Umbilical cord (tissue), 2 donors: Measurements from ENCODE around the gene NTNG2. TPM values are rescaled to one million over a fixed set of nuclear protein-coding genes. Genes with fewer than 3 reads are reported as not detected.

ENCODE experiments used
- DNase-seq: peaks from one replicate; pipeline ENCODE4 v3.0.0-alpha.2; 2015; ENCODE audit warnings: low spot score
- total RNA-seq: library from RNA; depleted of rRNA; stranded (reverse); fragments of >200 nt; gene quantifications from one replicate; pipeline ENCODE4 v1.2.3, GENCODE V29; 2014; ENCODE audit warnings: low replicate concordance; ENCODE audit not compliant: insufficient read depth

NTNG2 gene
- total RNA-seq, 1 donor from 2014 or later: 3.9 TPM

DNA sequence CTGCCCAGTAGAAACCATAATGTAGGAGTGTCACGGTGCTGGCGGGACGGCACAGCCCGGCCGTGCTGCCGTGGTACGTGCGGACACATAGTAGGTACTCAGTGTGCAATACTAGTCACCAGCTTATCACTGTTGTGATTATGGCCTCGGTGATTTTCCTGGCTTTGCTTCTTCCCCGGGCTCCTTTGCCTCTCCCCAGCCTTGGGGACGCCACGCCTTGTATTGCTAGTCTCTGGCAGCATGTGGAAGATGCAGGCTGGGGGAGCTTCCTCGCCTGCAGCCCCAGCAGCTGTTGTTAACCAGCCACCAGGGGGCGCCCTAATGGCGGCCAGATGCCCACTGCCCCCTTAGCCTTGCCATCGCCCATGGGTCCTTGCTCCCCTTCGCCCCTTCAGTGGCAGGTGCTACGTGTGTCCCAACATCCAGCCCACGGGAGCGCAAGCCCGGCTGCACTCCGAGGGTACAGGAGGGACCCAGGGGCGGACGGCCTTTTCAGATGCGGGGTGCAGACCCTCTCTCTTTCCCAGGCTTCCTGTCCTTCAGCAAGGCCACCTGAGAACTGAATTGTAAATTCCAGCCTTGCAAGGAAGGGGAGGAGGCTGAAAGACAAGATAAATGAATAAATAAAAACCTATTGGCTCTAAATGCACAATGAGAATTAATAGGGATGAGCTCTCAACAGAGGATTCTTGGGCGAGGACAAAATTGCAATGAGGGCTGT, 8.0 kb downstream of the NTNG2 start:
- DNase-seq: no peak

DNA sequence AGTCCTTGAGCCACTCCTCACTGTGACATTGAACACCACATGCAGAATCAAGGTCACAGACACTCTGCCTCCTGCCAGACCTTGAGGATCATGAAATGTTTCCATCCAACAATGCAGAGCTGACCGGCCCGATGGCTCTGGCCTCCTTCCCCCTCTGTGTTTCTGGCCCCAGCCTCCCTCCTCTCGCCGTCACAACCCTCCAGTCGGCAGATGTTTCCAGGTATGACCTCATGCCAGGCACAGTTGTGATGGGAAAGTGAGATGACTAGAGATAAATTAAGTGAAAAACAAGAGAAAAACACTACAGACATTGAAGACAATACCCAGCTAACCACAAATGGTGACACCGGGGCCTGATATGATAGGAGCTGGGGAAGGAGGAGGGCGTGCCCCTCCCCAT, 9.8 kb downstream of the NTNG2 start:
- DNase-seq: no peak

DNA sequence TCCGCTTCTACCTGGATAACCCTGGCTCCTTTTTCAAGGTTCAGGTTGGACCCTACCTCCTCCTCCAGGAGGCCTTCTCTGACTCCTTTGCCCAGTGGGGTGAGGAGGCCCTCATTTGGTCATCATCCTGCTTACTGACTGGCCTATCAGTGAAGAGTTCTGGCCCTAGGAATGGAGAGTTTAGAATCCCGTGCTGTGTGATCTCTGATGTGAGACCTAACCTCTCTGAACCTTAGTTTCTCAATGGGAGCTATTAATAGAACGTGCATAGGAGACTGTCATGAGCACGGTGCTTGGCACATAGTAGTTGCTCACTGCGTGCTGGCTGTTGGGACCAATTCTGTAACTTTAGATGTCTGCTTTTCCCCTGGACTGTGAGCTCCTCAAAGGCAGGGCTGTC, 10.3 kb downstream of the NTNG2 start:
- no peak for DNase-seq

DNA sequence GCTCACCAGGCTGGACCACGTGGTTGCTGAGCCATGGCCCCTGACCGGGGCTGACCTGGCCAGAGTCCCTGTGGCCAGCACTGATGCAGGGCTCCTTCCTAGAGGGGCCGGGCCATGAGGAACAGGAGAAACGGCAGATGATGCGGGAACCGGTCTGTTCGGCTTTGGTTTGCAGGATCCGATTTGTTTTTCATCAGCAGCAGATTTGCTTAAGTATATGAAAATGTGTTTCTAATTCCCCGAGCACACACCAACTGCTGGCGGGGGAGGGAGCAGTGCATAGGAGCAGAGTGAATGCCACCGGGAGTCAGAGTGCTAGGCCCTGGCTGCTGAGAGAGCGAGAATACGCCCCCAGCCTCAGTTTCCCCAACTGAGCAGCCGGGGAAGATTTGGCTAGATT, 13.6 kb downstream of the NTNG2 start:
- no peak for DNase-seq

DNA sequence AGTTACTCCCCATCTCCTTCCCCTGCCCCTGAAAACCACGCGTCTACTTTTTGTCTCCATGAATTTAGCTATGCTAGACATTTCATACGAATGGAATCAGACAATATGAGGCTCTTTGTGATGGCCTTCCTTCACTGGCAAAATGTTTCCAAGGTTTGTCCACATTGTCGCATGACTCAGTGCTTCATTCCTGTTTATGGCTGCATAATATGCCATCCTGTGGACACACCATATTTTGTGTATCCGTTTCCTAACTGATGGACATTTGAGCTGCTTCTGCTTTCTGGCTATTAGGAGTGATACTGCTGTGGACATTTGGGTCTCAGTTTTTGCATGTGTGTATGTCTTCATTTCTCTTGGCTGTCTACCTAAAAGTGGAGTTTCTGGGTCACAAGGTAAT, 14.5 kb downstream of the NTNG2 start:
- DNase-seq: no peak

DNA sequence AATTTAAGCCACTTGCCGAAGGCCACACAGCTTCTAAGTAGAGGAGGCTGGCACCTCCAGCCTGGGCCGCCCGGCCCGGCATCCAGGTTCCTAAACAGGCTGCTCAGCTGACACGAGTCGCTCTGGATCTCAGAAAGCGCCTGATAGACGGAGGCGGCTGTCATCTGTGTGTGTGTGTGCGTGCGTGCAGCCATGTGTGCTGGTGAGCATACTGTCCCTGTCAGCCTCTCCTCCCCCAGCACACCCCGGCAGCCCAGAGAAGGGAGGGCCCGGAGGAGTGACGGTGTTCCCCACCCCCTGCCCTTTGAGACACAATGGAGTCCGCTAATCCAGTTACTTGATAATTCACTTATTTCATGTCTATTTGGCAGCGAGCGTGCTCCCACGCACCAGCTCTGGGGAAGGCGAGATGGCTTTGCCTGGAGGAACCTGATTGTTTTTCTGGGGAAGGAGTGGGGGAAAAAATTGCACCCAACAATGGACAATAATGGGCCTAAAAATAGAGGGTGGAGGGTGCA, 20.0 kb downstream of the NTNG2 start:
- no peak for DNase-seq

DNA sequence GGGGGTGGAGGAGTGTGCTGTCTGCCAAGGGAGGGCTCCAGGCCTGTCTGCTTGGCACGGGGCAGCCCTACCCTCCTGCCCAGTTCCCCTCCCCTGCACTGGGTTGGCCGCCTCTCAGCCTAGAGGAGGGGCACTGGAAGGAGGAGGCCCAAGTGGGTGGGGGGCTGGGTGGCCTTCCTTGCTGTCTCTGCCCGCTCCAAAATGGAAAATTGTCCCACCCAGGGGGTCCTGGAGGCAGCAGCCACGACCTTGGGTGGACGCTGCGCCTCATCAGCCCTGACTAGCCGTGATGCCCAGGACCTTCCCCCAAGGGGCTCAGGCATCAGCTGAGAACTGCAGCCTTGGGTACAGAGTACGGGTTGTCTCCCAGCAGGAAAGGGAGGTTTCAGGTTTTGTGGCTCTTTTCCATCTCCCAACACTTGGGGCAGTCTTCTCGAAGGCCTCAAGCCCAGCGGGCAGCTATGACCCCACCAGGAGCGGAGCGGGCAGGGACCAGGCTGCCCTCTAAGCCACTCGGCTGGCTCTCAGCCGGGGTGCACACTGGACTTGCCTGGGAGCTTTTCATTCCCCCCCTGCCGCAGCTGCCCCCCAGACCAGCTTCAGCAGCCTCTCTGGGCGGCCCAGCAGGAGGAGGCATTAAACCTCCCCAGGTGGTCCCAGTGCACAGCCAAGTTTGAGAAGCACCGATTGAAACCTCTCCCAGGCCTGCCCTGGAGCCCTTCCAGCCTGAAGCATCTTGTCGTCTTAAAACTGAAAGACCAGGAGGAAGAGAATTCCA, 20.6 kb downstream of the NTNG2 start:
- no peak for DNase-seq

DNA sequence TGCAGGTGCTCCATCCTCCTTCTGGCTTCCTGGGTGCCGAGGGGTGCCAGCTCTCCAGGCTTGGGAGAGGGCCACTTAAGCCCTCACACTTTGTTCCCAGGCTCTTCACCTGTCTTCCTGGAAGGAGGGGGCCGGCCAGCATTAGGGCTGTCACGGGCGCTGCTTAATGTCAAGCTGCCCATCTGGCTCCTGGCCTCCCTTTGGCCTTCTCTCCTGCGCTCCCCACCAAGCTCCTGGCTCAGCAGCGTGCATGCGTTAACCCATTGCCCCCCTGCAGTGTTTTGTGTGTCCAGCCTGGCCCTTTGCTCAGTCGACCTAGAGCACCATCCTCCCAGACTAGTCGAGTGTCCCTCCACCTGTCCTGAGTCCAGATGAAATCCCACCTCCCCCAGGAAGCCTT, 21.3 kb downstream of the NTNG2 start:
- DNase-seq: no peak

DNA sequence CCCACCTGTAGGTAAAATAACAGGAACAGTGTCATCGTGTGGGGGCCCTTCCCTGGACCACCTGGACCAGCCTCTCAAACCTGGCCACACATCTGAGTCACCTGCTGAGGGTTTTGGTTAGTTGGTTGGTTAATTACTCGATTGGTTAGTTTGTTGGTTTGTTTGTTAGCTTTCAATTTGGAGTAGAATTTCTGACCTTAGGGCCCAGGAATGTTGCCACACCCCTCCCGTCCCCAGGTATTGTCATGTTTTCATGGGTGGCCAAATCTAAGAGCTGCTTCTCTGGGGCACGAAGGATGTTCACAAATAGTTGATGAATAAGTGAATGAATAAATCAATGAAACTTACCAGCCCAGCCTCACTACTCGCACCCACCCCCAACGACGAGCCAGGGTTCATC, 21.9 kb downstream of the NTNG2 start:
- DNase-seq: no peak

DNA sequence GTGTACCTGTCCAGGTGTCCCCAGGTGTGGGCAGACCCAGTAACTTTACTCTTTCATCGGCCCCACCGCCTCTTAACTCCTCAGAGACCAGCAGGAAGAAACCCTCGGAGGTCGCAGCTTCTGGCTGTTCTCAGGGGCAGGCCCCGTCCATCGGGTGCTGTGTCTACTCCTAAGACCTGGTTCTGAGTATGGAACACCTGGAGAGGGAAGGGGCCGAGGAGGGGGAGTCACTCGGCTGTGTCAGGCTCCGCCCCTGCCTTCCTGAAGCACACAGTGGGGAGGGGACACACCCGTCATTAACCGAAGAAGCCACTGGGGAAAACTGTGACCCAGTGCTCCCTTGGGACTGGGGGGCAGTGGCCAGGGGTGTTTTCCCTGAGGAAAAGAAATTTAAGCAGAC, 22.3 kb downstream of the NTNG2 start:
- no peak for DNase-seq

DNA sequence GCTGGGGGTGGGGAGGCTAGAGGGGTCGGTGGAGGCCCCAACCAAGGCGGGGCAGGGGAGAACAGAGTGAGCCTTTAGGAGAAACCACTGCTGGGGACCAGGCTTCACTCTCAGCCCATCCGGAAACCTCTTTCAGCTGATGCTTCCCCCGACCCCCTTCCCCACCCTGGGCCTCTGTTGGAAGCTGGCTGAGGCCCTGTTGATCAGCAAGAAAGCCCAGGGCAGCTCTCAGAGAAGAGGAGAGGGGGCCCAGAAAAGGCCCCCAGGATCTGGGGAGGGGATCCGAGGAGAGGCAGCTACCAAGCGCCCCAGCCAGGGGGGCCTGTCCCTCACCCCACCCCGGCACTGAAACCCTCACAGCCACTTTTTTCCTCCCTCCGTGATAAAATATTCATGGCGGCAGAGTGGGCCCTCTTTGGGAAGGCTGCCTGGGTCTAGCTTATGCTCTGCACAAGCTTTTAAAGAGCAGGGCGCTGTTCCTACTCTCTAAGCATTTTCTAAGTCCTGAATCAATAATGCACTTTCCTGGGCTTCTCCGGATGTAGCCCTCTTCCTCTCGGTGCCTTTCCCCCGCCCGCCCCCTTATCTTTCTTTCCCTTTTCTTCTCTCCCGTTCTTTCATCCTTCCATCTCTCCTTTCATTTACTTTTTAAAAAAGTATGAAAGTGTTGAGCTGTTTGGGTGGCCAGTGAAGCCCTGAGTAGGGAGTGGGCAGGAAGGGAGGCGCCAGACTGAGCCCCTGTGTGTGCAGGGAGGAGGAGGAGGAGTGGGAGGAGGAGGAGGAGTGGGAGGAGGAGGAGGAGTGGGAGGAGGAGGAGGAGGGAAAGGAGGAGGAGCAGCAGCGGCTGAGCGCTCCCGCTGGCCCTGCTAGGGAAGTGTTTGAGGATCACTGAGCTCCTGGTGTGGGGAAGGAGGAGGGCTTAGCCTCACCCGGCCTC, 23.5 kb downstream of the NTNG2 start:
- DNase-seq: peak; percentile 49

DNA sequence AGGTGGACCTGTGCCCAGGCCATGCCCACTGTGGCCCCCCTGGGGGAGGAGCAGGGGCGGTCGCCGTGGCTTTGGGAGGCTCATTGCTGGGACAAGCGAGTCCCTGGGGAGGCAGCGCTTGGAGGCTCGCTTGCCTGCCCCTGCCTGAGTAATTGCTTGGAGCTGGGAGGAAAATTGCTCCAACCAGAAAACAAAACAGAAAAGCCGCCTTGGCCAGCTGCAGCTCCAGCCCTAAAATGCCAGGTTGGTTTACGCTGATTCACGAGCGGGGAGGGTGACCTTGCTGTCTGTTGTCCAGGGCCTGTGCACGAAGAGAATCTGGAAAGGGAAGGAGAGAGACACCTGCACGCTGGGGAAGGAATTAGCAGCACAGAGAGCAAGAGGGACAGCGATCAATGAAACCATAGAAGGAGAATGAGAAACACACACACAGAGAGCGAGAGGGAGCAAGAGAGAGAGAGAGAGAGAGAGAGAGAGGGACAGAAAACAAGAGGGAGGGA, 25.3 kb downstream of the NTNG2 start:
- DNase-seq: no peak

DNA sequence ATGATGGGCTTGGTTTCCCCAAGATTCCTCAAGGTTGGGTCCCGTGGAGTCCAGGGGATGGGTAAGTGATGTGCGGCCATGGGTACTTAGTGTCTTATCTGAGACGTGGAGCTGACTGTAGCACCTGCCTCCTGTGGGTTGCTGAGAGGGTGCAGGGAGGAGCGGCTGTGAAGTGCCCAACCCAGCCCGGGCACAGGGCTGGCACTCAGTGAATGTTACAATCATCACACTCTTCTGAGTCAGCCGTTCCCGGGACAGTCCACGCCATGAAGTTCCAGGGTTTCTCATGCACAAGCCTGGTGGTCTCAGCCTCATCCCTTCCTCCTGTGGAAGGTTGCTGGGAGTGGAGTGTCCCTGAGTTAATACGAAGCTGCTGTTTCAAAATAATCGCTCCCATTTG, 29.1 kb downstream of the NTNG2 start:
- no peak for DNase-seq

DNA sequence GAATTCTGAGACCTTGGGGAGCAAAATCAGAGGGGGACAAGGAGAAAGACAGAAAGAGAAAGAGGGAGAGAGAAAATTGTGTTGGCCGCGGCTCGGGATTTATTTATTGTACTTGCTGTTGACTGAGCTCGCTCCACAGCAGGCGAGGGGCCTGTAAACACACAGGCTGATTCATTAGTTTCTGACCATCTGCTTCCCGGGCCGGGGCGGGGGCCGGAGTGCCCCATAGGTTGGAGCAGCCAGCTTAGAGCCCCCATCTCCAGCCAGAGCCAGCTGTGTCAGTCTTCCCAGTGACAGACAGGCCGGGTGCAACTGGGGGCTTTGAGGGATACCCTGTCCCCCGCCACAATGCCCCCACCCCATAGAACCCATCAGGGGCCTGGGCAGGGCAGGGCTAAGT, 30.9 kb downstream of the NTNG2 start:
- DNase-seq: no peak

DNA sequence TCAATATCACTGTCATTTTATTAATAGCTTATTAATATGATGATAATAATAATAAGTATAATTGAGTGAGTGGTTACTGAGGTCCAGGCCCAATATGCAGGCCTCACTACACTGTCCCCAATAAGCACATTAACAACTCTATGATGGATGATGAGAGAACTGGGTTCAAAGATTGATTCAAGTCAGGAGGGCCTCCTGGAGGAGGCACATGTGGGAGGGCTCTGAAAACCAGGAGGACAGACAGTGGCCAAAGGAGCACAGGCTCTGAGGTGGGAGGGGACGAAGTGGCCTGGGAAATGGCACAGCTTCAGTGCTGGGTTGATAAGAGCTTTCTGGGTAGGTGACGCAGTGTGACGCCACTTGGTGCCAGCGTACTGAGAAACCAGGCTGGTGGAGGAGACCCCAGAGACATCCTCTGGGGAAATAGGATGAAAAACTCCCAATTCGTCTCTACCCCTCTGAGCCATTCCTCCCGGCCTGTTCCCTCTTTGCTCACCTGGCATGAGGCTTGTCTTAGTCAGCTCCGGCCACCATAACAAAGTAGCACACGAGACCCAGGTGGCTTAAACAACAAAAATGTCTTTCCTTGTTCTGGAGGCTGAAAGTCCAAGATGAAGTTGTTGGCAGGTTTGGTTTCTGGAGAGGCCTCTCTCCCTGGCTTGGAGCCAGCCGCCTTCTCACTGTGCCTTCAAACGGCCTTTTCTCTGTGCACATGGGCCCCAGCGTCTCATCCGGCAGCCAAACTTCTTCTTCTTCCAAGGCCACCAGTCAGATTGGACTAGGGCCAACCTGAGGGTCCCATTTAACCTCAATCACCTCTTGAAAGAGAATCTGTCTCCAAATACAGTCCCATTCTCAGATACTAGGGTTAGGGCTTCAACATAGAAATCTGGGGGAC, 31.6 kb downstream of the NTNG2 start:
- DNase-seq: no peak

DNA sequence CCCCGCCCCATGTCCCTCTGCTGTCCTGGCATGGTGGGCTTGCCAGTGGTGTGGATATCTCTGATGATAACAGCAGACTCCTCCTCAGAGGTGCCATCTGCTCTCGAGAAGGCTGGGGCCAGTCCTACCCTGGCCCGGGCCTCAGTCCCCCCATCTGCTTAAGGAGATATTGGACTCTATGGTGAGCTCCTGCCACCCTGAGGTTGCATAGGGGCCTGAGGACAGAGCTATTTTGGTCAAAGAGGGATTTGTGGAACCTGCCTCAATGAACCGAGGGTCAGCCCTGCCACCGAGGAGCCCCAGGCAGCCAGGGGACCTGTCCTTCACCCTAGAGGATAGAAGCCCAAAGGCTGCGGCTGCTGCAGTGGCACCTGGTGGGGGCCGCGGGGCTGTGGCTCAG, 32.6 kb downstream of the NTNG2 start:
- DNase-seq: no peak

DNA sequence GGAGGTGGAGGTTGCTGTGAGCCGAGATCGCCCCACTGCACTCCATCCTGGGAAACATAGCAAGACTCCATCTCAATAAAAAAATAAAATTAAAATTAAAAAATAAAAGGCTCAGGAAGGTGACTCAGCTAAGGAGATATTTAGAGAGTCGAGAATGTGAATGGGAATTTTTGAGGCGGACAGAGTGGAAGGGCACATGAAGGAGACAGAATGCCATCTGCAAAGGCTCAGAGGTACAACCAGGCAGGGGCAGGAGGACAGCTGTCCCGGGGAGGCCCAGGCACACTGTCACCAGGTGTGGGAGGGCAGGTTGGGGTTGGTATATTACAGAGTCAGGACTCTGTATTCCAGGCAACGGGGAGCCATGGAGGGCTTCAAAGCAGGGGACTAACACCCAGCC, 35.5 kb downstream of the NTNG2 start:
- no peak for DNase-seq

DNA sequence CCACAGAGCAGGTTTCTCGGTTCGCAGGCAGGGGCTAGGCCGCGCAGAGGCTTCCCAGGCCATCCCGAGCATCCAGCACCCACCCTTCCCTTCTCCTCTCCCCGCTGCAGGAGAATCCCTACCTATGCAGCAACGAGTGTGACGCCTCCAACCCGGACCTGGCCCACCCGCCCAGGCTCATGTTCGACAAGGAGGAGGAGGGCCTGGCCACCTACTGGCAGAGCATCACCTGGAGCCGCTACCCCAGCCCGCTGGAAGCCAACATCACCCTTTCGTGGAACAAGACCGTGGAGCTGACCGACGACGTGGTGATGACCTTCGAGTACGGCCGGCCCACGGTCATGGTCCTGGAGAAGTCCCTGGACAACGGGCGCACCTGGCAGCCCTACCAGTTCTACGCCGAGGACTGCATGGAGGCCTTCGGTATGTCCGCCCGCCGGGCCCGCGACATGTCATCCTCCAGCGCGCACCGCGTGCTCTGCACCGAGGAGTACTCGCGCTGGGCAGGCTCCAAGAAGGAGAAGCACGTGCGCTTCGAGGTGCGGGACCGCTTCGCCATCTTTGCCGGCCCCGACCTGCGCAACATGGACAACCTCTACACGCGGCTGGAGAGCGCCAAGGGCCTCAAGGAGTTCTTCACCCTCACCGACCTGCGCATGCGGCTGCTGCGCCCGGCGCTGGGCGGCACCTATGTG, 36.1 kb downstream of the NTNG2 start:
- no peak for DNase-seq

DNA sequence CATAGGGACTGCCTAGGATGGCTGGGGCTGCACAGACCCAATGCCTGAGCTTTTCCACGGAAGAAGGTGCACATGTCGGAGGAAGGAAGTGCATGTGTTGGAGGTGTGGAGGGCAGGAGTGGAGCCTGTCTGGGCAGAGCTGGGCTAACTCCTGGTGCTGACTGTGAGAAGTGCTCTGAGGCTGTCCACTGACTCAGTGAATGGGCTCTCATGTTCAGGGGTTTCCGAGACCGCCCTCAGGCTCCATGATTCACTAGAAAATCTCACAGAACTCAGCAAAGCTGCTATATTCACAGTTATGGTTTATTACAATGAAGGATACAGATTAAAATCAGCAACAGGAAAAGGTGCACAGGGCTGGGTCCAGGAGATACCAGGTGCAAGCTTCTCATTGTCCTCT, 37.2 kb downstream of the NTNG2 start:
- DNase-seq: no peak

DNA sequence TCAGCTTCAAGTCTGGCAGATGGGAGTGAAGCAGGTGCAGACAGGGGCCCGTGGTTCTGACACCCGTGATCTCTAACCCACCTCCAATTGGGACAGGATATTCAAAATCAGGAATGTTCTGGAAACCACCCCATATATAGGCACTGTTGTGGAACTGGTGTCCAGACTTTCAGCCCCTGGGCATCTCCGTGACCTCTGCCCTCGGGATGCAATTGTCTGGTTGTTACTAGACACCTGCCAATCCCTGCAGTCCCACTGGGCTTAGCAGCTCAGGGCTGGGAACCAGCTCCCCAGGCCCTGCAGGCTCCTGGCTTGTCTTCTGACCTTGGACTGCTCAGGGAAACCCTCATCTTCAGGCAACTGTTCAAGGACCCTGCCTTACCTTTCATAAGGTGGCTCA, 38.8 kb downstream of the NTNG2 start:
- DNase-seq: no peak
